ENCODE measurements around the gene MEGF6. TPM values are rescaled to one million over a fixed set of nuclear protein-coding genes. Genes with fewer than 3 reads are reported as not detected.
A peak's percentile ranks its signal among the peaks of the same experiment; 100 is the strongest.

MEGF6 gene
- total RNA-seq, 1 donor, result 85.4 TPM

DNA sequence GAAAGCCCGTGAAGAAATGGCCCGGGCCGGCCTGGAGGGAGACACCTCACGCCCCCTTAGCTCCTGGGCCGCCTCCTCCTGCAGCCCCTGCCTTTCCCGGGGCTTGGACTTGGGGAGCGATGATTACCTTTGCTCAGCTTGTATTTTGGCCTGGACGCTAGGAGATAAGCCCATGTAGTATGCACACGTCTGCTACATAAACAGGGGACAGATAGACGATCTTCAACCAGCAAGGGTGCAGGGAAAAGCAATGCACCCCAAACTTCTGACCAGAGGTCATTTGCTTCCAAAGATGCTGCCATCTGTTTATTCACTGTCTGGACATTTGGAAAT, 41.9 kb upstream of the MEGF6 start:
- no peaks in the 10 kb centered on the region for H3K36me3 ChIP-seq (ENCODE audit: insufficient read depth, low read length)
- H3K4me3 ChIP-seq (ENCODE audit: insufficient read depth, low read length), result no peak overlapping the region
- H3K79me2 ChIP-seq (ENCODE audit: insufficient read depth, low read length), result peaks cover 6% of the 10 kb centered on the region
- no peak for DNase-seq (ENCODE audit: insufficient read length, low spot score, missing footprints)
- no peak overlapping the region for H2AFZ ChIP-seq (ENCODE audit: low read length)
- peaks cover 64% of the 10 kb centered on the region for H3K27me3 ChIP-seq (ENCODE audit: insufficient read depth, low read length)
- no peaks in the 10 kb centered on the region for H3K9me3 ChIP-seq (ENCODE audit: low read depth, low read length)
- H4K20me1 ChIP-seq (ENCODE audit: insufficient read depth, low read length), result no peaks in the 10 kb centered on the region
- H3K4me2 ChIP-seq (ENCODE audit: insufficient read depth, low read length), result no peak overlapping the region
- TF ChIP-seq, protein P1, sequence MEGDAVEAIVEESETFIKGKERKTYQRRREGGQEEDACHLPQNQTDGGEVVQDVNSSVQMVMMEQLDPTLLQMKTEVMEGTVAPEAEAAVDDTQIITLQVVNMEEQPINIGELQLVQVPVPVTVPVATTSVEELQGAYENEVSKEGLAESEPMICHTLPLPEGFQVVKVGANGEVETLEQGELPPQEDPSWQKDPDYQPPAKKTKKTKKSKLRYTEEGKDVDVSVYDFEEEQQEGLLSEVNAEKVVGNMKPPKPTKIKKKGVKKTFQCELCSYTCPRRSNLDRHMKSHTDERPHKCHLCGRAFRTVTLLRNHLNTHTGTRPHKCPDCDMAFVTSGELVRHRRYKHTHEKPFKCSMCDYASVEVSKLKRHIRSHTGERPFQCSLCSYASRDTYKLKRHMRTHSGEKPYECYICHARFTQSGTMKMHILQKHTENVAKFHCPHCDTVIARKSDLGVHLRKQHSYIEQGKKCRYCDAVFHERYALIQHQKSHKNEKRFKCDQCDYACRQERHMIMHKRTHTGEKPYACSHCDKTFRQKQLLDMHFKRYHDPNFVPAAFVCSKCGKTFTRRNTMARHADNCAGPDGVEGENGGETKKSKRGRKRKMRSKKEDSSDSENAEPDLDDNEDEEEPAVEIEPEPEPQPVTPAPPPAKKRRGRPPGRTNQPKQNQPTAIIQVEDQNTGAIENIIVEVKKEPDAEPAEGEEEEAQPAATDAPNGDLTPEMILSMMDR (IDR thresholded peaks at IDR 0.05; ENCODE audit: extremely low read depth, low read depth, low read length), result no peak
- H3K27ac ChIP-seq (ENCODE audit: low read depth, low read length), result no peak overlapping the region
- H3K4me1 ChIP-seq (ENCODE audit: insufficient read depth, low read length), result peaks cover 6% of the 10 kb centered on the region

- Histone ChIP-seq H3K36me3 (ENCODE audit: insufficient read depth, low read length) (no peaks in the 10 kb centered on the region), H3K27me3 (ENCODE audit: insufficient read depth, low read length) (peaks cover 64% of the 10 kb centered on the region)
Measured at GRCh38 chr1:3652548-3653285, 41.4 kb upstream of the MEGF6 start.

GRCh38 chr1:3651930-3652547, 40.7 kb upstream of the MEGF6 start, which contains the start of gene TP73:
TSS of gene TP73 (plus strand) at chr1:3652516. CDS start at chr1:3682366, 29,850 bp downstream.
- Histone ChIP-seq H3K4me2 (ENCODE audit: insufficient read depth, low read length) (peak within 1 kb of the TSS; percentile 28), H3K4me3 (ENCODE audit: insufficient read depth, low read length) (no peak within 1 kb of the TSS), H3K79me2 (ENCODE audit: insufficient read depth, low read length) (peaks cover 6% of the 10 kb centered on the region), H3K27me3 (ENCODE audit: insufficient read depth, low read length) (peaks cover 58% of the 10 kb centered on the region), H3K27ac (ENCODE audit: low read depth, low read length) (no peak within 1 kb of the TSS), H3K4me1 (ENCODE audit: insufficient read depth, low read length) (peaks cover 6% of the 10 kb centered on the region), H4K20me1 (ENCODE audit: insufficient read depth, low read length) (no peaks in the 10 kb centered on the region), H3K36me3 (ENCODE audit: insufficient read depth, low read length) (peaks cover 3% of the 10 kb centered on the region), H2AFZ (ENCODE audit: low read length) (no peak within 1 kb of the TSS), H3K9me3 (ENCODE audit: low read depth, low read length) (no peaks in the 10 kb centered on the region)
- DNase-seq (ENCODE audit: insufficient read length, low spot score, missing footprints), result no peak
- TF ChIP-seq, protein P1 (IDR thresholded peaks at IDR 0.05; ENCODE audit: extremely low read depth, low read depth, low read length), result no peak

More at GRCh38 chr1:3652548-3653285, 41.4 kb upstream of the MEGF6 start:
- no peaks in the 10 kb centered on the region for H4K20me1 ChIP-seq (ENCODE audit: insufficient read depth, low read length)
- peaks cover 6% of the 10 kb centered on the region for H3K4me1 ChIP-seq (ENCODE audit: insufficient read depth, low read length)
- no peaks in the 10 kb centered on the region for H3K9me3 ChIP-seq (ENCODE audit: low read depth, low read length)
- no peak overlapping the region for H2AFZ ChIP-seq (ENCODE audit: low read length)
- TF ChIP-seq, protein P1 (IDR thresholded peaks at IDR 0.05; ENCODE audit: extremely low read depth, low read depth, low read length), result no peak
- DNase-seq (ENCODE audit: insufficient read length, low spot score, missing footprints), result no peak
- H3K4me2 ChIP-seq (ENCODE audit: insufficient read depth, low read length), result no peak overlapping the region
- no peak overlapping the region for H3K4me3 ChIP-seq (ENCODE audit: insufficient read depth, low read length)
- H3K79me2 ChIP-seq (ENCODE audit: insufficient read depth, low read length), result peaks cover 6% of the 10 kb centered on the region
- H3K27ac ChIP-seq (ENCODE audit: low read depth, low read length), result no peak overlapping the region
